Endodermal cell (in vitro differentiated cells): ENCODE results near the gene DGKB. TPM values are rescaled to one million over a fixed set of nuclear protein-coding genes. Genes with fewer than 3 reads are reported as not detected.

Source experiments
- DNase-seq: peaks from one replicate; pipeline ENCODE4 v3.0.0-alpha.2; 2017
- H3K27ac ChIP-seq: 2 replicates; pipeline ENCODE4 v1.5.1; 2013; ENCODE audit warnings: mild to moderate bottlenecking, low read depth, low read length, moderate library complexity
- H3K27me3 ChIP-seq: 2 replicates; pipeline ENCODE4 v1.6.1; 2013; ENCODE audit warnings: mild to moderate bottlenecking, low read length, moderate library complexity; ENCODE audit not compliant: insufficient read depth, control insufficient read depth, poor library complexity, severe bottlenecking
- H3K36me3 ChIP-seq: 2 replicates; pipeline ENCODE4 v1.7.0; 2013; ENCODE audit warnings: mild to moderate bottlenecking, low read length, moderate library complexity; ENCODE audit not compliant: control insufficient read depth, insufficient read depth
- H3K4me1 ChIP-seq: one replicate; pipeline ENCODE4 v1.7.0; 2013; ENCODE audit warnings: low read length; ENCODE audit not compliant: control insufficient read depth, insufficient read depth
- H3K4me3 ChIP-seq: 2 replicates; pipeline ENCODE4 v1.5.1; 2013; ENCODE audit warnings: mild to moderate bottlenecking, low read length, moderate library complexity
- H3K9ac ChIP-seq: 2 replicates; pipeline ENCODE4 v1.6.1; 2013; ENCODE audit warnings: mild to moderate bottlenecking, low read length, moderate library complexity; ENCODE audit not compliant: poor library complexity, severe bottlenecking; ENCODE audit errors: extremely low read depth
- H3K9me3 ChIP-seq: 2 replicates; pipeline ENCODE4 v1.6.1; 2013; ENCODE audit warnings: mild to moderate bottlenecking, low read length, moderate library complexity; ENCODE audit not compliant: control insufficient read depth
- H3K27ac Mint-ChIP-seq: 2 replicates; pipeline ENCODE4 v1.8.0; 2020; ENCODE audit warnings: mixed read lengths
- H3K27me3 Mint-ChIP-seq: 2 replicates; pipeline ENCODE4 v1.8.0; 2021; ENCODE audit warnings: mild to moderate bottlenecking, mixed read lengths; ENCODE audit not compliant: insufficient read depth
- H3K36me3 Mint-ChIP-seq: 2 replicates; pipeline ENCODE4 v1.8.0; 2020; ENCODE audit warnings: low read depth, mixed read lengths
- H3K4me1 Mint-ChIP-seq: 2 replicates; pipeline ENCODE4 v1.8.0; 2020; ENCODE audit warnings: mixed read lengths
- H3K4me3 Mint-ChIP-seq: 2 replicates; pipeline ENCODE4 v1.8.0; 2020; ENCODE audit warnings: mild to moderate bottlenecking, moderate library complexity, mixed read lengths
- H3K9me3 Mint-ChIP-seq: 2 replicates; pipeline ENCODE4 v1.8.0; 2020; ENCODE audit warnings: mild to moderate bottlenecking, mixed read lengths
- CTCF ChIP-seq: fragments of 200-600 bp; sonication (generic); conservative IDR thresholded peaks from 2 replicates; pipeline ENCODE4 v1.5.0; 2021; ENCODE audit warnings: antibody characterized with exemption, mild to moderate bottlenecking
- WGBS, 2 experiments: methylation state at CpG; one replicate each; pipeline versions ENCODE4 v1.1.5 to v1.1.7; 2013; ENCODE audit warnings: missing lambda C conversion rate in 2 of 2, mixed read lengths in 1 of 2; ENCODE audit not compliant: insufficient coverage in 1 of 2, insufficient read length in 1 of 2; 5-methylcytosine and 5-hydroxymethylcytosine counted together
- total RNA-seq, 2 donors: library from RNA; stranded (reverse); fragmentation: NEBNext Ultra II Directional in 1 of 2; extraction: Animal tissue kit (Norgen Biotek cat#: 25700) in 1 of 2; gene quantifications; 2 replicates in 1 of 2; 3 replicates in 1 of 2; pipeline ENCODE4 v1.2.1, GENCODE V29; 2021

The DGKB gene
- total RNA-seq, 2 donors from 2014 or later, result 5.1 to 5.2 TPM

- H3K36me3 Mint-ChIP-seq, result no peaks in the 10 kb centered on the region
- H3K27me3 ChIP-seq, result no peaks in the 10 kb centered on the region
- H3K27me3 Mint-ChIP-seq, result no peaks in the 10 kb centered on the region
- H3K9me3 Mint-ChIP-seq, result peaks cover 2% of the 10 kb centered on the region
- H3K9me3 ChIP-seq, result no peaks in the 10 kb centered on the region
- H3K36me3 ChIP-seq, result no peaks in the 10 kb centered on the region
- no peaks in the 10 kb centered on the region for H3K4me1 ChIP-seq
- H3K27ac Mint-ChIP-seq, result no peak overlapping the region
- TF ChIP-seq CTCF, result no peak
- no peak overlapping the region for H3K9ac ChIP-seq
- H3K4me3 Mint-ChIP-seq, result no peak overlapping the region
- DNase-seq, result no peak
- 89% methylated on average over 3 of the region's 3 CpGs; no CpG with 5 or more reads in 1 of the 2 experiments for WGBS, 2 experiments
- no peaks in the 10 kb centered on the region for H3K4me1 Mint-ChIP-seq
- no peak overlapping the region for H3K4me3 ChIP-seq
- H3K27ac ChIP-seq, result no peak overlapping the region
Measured at GRCh38 chr7:14201353-14201752, 701.2 kb downstream of the DGKB start.

GRCh38 chr7:14199336-14199735 lies 703.2 kb downstream of the DGKB start:
- 87 to 100% methylated on average over 2 of the region's 2 CpGs for WGBS, 2 experiments
- H3K9me3 Mint-ChIP-seq, result peaks cover 2% of the 10 kb centered on the region
- Histone ChIP-seq H3K36me3 (no peaks in the 10 kb centered on the region), H3K4me1 (no peaks in the 10 kb centered on the region), H3K9ac (no peak overlapping the region), H3K9me3 (no peaks in the 10 kb centered on the region), H3K27ac (no peak overlapping the region), H3K4me3 (no peak overlapping the region), H3K27me3 (no peaks in the 10 kb centered on the region)
- H3K36me3 Mint-ChIP-seq, result no peaks in the 10 kb centered on the region
- DNase-seq, result no peak
- TF ChIP-seq CTCF, result no peak
- H3K4me1 Mint-ChIP-seq, result peaks cover 1% of the 10 kb centered on the region
- no peak overlapping the region for H3K4me3 Mint-ChIP-seq
- H3K27me3 Mint-ChIP-seq, result no peaks in the 10 kb centered on the region
- H3K27ac Mint-ChIP-seq, result no peak overlapping the region

GRCh38 chr7:14197280-14197679 lies 705.3 kb downstream of the DGKB start:
- no peak overlapping the region for H3K9ac ChIP-seq
- no peaks in the 10 kb centered on the region for H3K4me1 ChIP-seq
- no peaks in the 10 kb centered on the region for H3K27me3 ChIP-seq
- Mint-ChIP-seq H3K36me3 (no peaks in the 10 kb centered on the region), H3K27me3 (no peaks in the 10 kb centered on the region), H3K4me1 (peaks cover 1% of the 10 kb centered on the region), H3K9me3 (peaks cover 2% of the 10 kb centered on the region), H3K27ac (no peak overlapping the region), H3K4me3 (no peak overlapping the region)
- DNase-seq, result no peak
- H3K27ac ChIP-seq, result no peak overlapping the region
- H3K36me3 ChIP-seq, result no peaks in the 10 kb centered on the region
- no peak overlapping the region for H3K4me3 ChIP-seq
- H3K9me3 ChIP-seq, result no peaks in the 10 kb centered on the region
- no peak for TF ChIP-seq CTCF
- 86 to 89% methylated on average over 1 to 3 of the region's 3 CpGs for WGBS, 2 experiments
